Measurements from ENCODE around the gene STK4. TPM values are rescaled to one million over a fixed set of nuclear protein-coding genes. Genes with fewer than 3 reads are reported as not detected.

Gene STK4
- total RNA-seq, 1 donor from 2014 or later, result 37.5 TPM

DNA sequence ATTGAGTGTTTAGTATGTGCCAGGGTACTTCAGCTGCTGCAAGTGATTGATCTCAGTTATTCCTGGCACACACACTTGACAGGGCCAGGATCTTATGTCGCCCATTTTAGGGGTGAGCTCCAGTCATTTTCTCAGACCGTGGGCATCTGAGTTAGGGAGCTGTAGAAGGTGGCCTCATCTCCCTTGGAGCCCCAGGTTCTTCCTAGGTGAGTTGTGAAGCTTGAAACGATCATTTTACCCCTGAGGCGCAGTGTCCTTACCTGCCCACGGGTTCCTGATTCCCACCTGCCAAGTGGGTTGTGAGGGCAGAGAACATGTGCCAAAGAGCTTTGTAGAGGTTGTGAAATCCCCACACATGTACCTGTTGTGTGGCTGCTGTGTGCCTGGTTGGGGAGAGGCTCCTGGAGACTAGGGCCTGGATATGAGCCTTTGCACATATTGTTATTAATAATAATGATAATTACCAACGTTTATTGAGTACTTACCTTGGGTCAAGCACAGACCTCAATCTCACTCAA lies 135.1 kb downstream of the STK4 start:
- no peak for FAIRE-seq
- DNase-seq (ENCODE audit: low spot score in 2 of 2), result no peak

DNA sequence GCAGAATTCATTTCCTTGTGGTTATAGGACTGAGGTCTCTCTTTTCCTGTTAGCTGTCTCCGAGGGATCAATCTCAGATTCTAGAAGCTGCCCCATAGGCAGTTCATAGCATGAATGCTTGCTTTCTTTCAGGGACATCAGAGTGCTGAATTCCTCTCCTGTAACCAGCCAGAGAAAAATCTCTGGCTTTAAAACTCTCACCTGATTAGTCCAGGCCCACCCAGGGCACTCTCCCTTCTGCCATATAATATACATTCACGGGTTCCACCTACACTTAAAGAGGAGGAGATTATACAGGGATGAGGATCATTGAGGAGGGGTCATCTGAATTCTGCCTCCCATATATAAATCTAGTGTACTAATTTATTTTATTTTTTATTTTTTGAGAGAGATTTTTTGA lies 136.8 kb downstream of the STK4 start:
- FAIRE-seq, result no peak
- DNase-seq (ENCODE audit: low spot score in 2 of 2), result no peak

DNA sequence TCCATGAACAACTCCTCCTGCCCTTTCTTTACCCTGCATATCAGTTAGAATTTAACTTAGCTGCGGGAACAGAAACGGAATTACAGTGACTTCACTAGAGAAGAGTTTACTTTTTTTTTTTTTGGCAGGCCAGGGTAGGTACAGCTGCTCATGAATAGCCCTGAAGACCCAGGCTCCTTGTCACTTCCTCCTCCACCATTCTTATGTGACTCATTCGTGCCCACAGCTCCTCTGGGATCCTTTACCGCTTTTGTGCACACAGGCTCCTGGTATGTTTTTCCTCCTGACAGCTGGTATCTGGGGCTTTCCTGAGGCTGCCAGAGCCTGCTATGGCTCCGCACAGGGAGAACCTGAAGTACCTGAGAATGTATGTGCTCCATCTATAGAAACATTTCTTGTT lies 138.5 kb downstream of the STK4 start:
- DNase-seq (ENCODE audit: low spot score in 2 of 2), result no peak
- no peak for FAIRE-seq

DNA sequence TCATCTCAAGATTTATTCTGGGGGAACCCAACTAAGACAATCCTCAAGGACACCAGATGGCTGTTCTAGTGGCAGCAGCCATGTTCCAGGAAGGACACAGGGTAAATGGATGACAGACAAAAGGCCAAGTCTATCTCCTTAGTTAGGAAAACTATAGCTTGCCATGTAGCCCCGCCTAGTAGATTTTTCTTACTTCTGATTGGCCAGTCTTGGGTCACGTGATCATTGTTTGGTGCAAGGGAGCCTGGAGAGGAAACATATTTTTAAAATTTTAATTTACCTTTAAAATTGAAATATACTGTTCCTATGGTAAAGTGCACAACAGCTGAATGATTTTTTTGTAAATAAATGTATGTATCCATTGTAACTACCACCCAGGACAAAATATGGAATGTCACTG lies 139.0 kb downstream of the STK4 start:
- FAIRE-seq (no peak), DNase-seq (ENCODE audit: low spot score in 2 of 2) (no peak)

DNA sequence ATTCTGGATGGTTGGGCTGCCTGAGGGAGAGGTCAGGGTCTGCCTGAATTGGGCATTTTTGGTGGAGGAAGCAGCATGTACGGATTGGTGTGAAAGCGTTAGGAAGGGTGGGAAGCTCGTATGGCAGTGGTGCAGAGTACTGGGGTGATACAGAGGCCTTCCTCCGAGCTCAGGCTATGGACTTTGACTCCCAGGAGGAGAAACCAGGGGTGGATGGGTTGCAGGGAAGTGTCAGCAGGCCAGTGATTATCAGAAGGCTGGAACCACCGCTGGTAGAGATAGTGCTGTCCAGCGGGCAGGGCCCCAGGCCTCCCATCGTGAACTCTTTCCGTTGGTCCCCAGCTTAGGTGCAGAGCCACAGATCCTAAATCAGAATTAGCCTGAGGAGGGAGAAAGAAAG lies 143.3 kb downstream of the STK4 start:
- FAIRE-seq (no peak), DNase-seq (ENCODE audit: low spot score in 2 of 2) (no peak)

DNA sequence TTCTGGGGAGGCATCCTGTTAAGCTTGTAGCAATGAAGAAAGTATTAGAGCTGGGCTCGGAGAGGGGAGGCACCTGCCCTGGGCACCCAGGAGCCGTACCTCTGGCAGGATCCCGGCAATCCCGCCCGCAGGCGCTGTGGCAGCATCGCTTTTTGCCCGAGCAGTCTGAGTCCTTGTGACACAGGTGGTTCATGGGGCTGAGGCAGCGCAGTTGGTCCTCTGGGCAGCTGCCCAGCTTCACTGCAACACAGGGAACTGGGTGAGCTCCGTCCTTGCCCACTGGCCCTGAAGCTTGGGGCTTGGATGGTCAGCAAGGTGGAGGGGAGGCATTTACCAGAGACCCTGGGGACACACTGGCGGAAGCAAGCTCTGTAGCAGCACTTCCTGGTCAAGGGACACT lies 144.0 kb downstream of the STK4 start:
- DNase-seq (ENCODE audit: low spot score in 2 of 2), result no peak
- FAIRE-seq, result no peak

DNA sequence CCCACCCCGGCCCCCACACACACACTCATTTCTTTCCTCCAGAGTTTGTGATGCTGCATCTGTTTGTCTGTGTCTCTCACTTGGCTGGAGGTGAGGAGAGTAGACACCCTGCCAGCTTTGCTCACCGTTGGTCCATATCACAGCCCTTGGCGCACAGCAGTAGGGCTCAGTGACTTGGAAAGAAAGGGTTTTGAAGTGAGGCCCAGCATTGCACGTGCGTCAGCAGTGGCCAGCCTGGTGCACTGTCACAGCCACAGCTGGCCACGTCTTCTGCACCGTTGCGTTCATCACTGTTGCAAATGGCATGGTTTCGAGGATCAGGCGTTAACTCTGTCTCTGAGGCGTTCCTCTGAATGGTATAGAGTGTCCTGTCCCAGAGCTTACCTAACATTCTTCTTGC lies 145.0 kb downstream of the STK4 start:
- FAIRE-seq (no peak), DNase-seq (ENCODE audit: low spot score in 2 of 2) (no peak)

DNA sequence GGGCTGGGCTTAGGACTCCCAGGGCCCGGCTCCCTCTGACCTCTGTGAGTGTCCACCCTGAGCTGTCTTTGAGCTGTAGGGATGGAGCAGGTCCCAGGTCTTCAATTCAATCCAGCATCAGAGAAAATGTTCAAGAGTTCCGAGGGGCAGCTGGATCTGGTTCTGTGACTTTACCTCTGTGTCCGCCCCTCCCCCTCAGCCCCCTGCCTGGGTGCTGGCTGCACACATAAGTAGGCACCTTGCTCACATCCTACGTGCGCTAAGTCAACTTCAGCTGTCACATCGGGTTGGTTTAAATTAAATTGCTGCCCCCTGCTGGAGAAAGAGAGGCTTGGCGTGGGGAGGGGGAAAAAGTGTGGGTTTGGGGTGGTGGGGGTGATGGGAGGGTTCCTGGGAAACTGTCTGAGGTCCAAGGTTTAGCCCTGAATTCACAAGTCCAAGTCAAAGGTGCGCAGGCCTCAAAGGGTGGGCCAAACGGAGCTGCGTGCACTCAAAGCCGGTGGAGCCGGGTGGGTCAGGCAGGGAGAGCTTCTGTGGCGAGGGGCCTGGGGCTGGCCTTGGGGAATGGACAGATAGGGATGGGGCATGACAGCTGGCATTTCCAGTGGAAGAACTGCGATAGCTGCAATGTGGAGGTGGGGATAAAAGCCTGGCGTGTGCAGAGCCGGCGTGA lies 145.6 kb downstream of the STK4 start:
- DNase-seq (ENCODE audit: low spot score in 2 of 2), result no peak
- FAIRE-seq, result no peak

DNA sequence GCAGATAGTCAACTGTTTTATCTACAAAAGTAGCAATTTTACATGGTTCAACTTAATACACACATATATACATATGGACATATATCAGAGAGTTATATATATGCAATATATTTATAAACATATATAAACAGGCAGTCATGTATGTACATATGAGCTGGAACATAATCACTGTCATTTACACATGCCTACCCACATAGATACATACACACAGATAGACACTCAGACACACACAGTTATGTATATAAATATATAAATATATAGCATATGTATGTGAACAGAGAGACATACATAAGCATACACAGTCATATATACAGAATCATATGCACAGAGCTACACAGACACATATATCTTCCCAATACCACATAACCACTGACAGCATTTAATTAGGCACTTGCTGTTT lies 146.4 kb downstream of the STK4 start:
- FAIRE-seq, result no peak

DNA sequence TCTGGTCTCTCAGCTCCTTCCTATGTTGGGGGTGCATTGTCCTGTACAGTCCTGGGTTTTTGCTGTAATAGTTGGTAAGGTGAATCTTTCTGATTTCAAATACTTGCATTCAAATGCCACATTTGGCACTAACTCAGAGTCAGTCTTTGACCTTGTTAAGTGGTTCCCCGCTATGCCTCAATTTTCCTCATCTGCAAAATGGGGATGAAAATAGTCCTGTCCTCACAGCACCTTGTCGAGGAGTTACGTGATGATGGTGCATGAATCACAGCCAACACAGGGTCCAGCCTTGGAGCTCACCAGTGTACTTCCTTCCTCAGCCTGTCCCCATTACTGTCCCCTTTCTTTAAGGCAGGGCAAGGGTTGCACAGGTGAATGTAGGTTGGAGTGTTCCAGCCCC lies 147.6 kb downstream of the STK4 start:
- DNase-seq (ENCODE audit: low spot score in 2 of 2) (no peak), FAIRE-seq (no peak)

More for the DNA sequence above, 146.4 kb downstream of the STK4 start:
- no peak for DNase-seq (ENCODE audit: low spot score in 2 of 2)

DNA sequence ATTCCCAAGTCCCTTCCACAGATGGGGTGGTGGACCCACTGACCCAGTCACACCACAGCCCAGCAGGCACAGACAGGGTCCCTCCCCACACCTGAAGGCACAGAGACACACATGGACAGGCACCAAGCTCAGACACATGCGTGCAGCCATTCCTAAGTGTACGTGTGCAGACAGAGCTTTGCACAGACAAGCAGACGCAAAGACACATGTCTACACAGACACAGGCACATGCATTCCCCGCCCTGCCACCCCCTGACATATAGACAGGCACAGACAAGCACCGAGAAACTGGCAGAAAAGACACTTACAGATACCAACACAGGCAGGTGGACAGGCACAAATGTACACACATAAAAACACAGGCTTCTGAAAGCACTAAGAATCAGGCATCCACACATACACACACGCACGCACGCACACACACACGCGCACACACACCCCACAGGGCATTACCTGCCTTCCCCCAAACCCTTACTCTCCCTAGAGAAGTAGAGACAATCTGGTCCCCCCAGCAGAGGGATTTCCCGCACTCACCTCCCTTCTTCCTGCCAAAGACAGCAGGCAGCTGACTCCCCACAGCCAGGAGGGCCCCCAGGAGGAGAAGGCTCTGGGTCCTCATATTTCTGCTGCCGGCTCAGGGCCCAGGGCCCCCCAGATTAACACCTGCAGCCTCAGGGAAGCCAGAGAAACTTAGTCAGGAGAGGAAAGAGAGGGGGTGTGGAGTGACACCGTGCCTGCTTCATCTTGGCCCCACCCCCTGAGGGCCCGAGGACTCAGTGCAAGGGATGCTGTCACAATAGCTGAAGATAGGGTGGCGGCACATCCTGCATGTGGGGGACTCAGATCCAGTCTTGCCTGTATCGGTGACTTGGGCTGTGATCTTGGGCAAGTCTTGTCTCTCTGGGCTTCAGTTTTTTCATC lies 148.4 kb downstream of the STK4 start, which contains the start of gene WFDC5:
WFDC5 (minus strand) TSS at position 710 of the 921 bp plus-strand sequence; CDS start at position 619, 91 bp downstream.
- no peak for FAIRE-seq
- no peak for DNase-seq (ENCODE audit: low spot score in 2 of 2)

DNA sequence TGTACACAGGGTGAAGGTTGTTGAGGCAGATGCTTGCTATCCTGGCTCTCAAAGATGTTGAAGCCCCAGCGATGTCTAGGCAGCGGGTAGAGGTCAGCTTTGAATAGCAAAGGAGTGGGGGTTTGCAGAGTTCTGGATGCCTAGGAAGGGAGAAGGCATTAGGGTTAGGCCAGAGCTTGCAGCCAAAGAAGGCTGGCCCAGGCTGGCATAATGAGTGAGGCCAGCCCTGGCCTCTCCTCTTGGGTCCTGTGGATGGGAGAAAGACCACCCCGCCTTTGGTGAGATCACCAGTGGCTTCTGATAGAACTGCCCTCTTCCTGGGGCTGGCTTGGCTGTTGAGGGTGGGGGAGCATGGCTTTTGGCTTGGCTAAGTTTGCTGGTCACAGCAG lies 149.1 kb downstream of the STK4 start:
- no peak for FAIRE-seq

DNA sequence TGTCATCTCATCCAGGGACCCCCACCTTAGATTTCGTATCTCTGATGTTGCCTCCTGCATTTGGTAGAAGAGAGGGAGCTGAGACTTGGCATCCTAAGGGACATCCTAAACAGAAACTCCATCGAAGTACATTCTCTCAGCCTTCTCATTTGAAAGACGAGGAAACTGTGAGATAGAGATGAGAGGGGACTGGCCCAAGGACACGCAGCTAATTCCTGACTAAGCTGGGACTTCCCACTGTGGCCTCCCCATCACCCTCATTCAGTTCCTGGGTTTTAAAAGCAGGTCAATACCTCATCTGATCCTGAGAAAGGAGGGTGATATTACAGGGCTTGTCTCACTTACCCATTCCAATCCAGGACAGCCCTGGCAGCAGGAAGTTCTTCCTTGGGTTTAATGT lies 149.5 kb downstream of the STK4 start:
- DNase-seq (ENCODE audit: low spot score in 2 of 2) (no peak), FAIRE-seq (no peak)

More for the DNA sequence above, 149.1 kb downstream of the STK4 start:
- no peak for DNase-seq (ENCODE audit: low spot score in 2 of 2)

DNA sequence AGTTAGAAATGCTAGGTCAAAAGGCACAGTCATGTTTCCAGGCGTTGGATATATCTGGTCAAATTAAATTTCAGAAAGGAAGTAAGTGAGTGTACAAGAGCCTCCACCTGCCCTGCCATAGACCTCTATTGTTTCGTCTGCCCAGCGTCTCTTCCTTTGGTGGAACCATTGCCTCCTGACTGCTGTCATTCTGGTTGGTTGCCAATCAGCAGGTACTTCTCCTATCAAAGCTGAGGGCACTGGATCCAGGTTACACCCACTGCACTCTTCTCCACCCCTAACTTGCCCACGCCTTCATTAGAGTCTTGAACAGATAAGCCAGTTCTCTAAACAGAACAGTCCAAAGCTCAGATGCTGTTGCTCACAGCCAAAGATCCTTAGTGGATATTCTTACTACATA lies 151.3 kb downstream of the STK4 start:
- DNase-seq (ENCODE audit: low spot score in 2 of 2) (no peak), FAIRE-seq (no peak)

DNA sequence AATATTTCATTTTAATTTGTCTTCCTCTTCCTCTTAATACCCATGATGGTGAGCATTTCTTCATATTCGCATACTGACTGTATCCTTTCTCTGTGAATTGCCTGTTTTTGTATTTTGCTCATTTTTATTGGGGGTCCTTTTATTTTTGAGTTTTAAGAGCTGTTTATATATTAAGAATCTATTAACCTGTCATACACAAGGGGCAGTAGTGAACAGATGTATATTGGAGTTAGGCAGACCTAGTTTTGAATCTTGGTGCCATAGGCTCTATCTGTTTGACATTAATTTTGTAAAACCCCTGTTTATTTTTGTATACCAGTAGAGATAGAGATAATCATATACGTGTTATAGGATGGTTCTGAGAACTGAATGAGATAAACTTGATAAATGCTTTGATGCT lies 151.7 kb downstream of the STK4 start:
- FAIRE-seq (no peak), DNase-seq (ENCODE audit: low spot score in 2 of 2) (no peak)

DNA sequence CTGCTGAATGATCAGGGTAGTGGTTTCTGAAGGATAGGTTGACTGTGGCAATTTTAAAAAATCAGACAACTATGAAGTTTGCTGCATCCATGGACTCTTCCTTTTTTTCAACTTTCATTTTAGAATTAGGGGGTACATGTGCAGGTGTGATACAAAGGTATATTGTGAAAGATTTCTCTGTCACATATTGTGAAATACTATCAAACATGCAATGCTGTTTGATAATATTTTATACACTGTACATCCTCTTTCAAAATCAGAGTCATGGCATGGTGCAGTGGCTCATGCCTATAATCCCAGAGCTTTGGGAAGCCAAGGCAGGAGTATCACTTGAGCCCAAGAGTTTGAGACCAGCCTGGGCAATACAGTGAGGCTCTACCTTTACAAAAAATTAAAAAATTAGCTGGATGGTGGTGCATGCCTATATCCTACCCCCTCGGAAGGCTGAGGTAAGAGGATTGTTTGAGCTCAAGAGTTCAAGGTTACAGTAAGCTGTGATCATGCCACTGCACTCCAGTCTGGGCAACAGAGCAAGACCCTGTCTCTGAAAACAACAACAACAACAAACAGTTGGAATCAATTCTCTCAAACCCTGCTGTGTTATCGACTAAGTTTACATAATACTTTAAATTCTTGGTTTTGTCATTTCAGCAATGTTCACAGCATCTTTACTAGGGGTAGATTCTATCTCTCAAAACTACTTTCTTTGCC lies 153.4 kb downstream of the STK4 start:
- FAIRE-seq (no peak), DNase-seq (ENCODE audit: low spot score in 2 of 2) (no peak)

DNA sequence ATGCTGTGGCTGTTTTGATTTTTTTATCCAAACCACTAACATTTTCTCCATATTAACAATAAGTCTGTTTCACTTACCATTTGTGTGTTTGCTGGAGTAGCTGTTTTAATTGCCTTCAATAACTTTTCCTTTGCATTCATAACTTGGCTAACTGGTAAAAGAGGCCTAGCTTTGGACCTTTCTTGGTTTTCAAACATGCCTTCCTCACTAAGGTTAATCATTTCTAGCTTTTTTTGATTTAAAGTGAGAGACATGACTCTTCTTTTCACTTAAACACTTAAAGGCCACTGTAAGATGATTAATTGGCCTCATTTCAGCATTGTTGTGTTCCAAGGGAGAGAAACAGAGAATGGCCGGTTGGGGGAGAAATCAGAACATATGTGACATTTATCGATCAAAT lies 155.1 kb downstream of the STK4 start:
- DNase-seq (ENCODE audit: low spot score in 2 of 2) (no peak), FAIRE-seq (no peak)

DNA sequence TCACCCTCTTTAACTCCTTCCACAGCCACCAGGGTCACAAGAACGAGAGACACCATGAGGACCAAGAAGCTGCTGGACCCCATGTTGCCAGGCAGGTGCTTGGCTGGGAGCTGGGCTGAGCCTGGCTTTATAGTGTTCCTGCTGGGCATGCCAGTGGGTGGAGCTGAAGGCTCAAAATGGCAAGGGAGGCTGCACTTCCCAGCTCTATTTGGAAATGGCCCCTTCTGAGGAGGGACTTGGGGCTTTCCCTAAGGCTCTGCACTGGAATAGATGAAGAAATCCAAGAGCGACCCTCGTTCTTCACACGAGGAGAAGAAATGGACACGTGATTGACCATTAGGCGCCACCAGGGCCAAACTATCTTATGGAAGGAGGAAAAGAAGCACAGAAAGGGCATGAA lies 158.1 kb downstream of the STK4 start, which contains the start of gene WFDC12:
WFDC12 (minus strand) TSS at position 101 of the 400 bp plus-strand sequence; CDS start at position 83, 18 bp downstream.
- no peak for DNase-seq (ENCODE audit: low spot score in 2 of 2)
- no peak for FAIRE-seq

DNA sequence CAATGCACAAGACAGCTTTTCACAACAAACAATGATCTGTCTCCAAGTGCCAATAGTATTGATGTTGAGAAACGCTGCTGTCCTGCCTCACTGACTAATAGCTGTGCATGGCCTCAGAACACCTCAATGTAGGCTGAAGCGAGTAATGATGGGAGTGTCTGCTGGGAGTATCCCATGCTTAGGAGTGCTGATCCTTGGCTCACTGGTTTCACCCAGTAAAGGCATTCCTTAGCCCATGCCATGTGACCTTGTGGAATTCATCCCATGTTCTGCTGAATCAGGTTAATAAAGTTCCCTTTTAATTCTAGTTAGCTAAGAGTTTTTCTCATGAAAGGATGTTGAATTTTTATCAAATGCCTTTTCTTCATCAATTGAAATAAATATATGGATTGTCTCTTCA lies 161.8 kb downstream of the STK4 start:
- FAIRE-seq, result no peak
- DNase-seq (ENCODE audit: low spot score in 2 of 2), result no peak

All from frontal cortex (tissue), 4 donors.